Lower leg skin (tissue), 4 donors: Measurements from ENCODE around the gene C19orf67. TPM values are rescaled to one million over a fixed set of nuclear protein-coding genes. Genes with fewer than 3 reads are reported as not detected.

Source experiments
- DNase-seq, 2 donors: peaks; one replicate each; pipeline ENCODE4 v3.0.0-alpha.2; 2019; ENCODE audit warnings: low spot score in 2 of 2
- H3K4me3 ChIP-seq: fragments of 200-600 bp; sonication (generic); 2 replicates; pipeline ENCODE4 v1.5.1; 2017; ENCODE audit warnings: mild to moderate bottlenecking, low read depth; ENCODE audit not compliant: poor library complexity, severe bottlenecking
- CTCF ChIP-seq, 3 donors: fragments of 450-650 bp; IDR thresholded peaks; one replicate each; pipeline ENCODE4 v1.5.1; 2016; ENCODE audit warnings: antibody characterized with exemption in 3 of 3, mild to moderate bottlenecking in 3 of 3, moderate library complexity in 2 of 3
- POLR2A ChIP-seq, 2 donors: fragments of 450-650 bp; IDR thresholded peaks; one replicate each; pipeline ENCODE4 v1.6.1; 2016 to 2017; ENCODE audit warnings: antibody characterized with exemption in 2 of 2, mild to moderate bottlenecking in 1 of 2, moderate library complexity in 1 of 2
- WGBS, 2 donors: methylation state at CpG; one replicate each; pipeline ENCODE4 v1.1.5; 2018; 5-methylcytosine and 5-hydroxymethylcytosine counted together
- intact Hi-C: fragments of 100-400 bp; cut with DNase I; formaldehyde crosslinking; loops from one replicate; pipeline ENCODE4 v1.15.0; 2023; ENCODE audit warnings: low total_unique reads
- total RNA-seq, 4 donors: library from RNA; depleted of rRNA; stranded (reverse); fragments of >200 nt; gene quantifications; one replicate each; pipeline ENCODE4 v1.1.0, GENCODE V29; 2016

Gene C19orf67
- total RNA-seq, 4 donors from 2014 or later = not detected

GRCh38 chr19:14086098-14086497 lies 515 bp upstream of the C19orf67 start:
- H3K4me3 ChIP-seq = no peak overlapping the region
- TF ChIP-seq CTCF (IDR thresholded peaks at IDR 0.05) = no peak
- TF ChIP-seq POLR2A (IDR thresholded peaks at IDR 0.05) = no peak
- 90 to 91% methylated on average over 5 of the region's 5 CpGs for WGBS, 2 donors
- intact Hi-C loops = no loop called here
- DNase-seq = no peak

GRCh38 chr19:14082675-14082960 lies 3.0 kb downstream of the C19orf67 start:
- TF ChIP-seq CTCF (IDR thresholded peaks at IDR 0.05) = no peak
- no peak for TF ChIP-seq POLR2A (IDR thresholded peaks at IDR 0.05)

GRCh38 chr19:14081797-14082674 lies 3.5 kb downstream of the C19orf67 start:
- DNase-seq = peak in 1 of 2 donors; percentile 50
- intact Hi-C loops = no loop called here
- H3K4me3 ChIP-seq = peak overlapping the region; percentile 70
- TF ChIP-seq POLR2A (IDR thresholded peaks at IDR 0.05) = no peak
- no peak for TF ChIP-seq CTCF (IDR thresholded peaks at IDR 0.05)
- WGBS, 2 donors = 18 to 23% methylated on average over 21 to 24 of the region's 24 CpGs

More at GRCh38 chr19:14082675-14082960, 3.0 kb downstream of the C19orf67 start:
- 0 to 15% methylated on average over 1 of the region's 1 CpG for WGBS, 2 donors
- intact Hi-C loops = no loop called here
- no peak overlapping the region for H3K4me3 ChIP-seq
- DNase-seq = no peak

GRCh38 chr19:14080887-14081796 lies 4.4 kb downstream of the C19orf67 start:
- intact Hi-C loops = no loop called here
- peak; percentile 99 to 100 for DNase-seq
- peak overlapping the region; percentile 70 for H3K4me3 ChIP-seq
- TF ChIP-seq CTCF (IDR thresholded peaks at IDR 0.05) = peak in 1 of 3 donors; percentile 14
- no peak for TF ChIP-seq POLR2A (IDR thresholded peaks at IDR 0.05)
- WGBS, 2 donors = 0% methylated on average over 50 of the region's 50 CpGs

GRCh38 chr19:14078411-14078810 lies 7.2 kb downstream of the C19orf67 start:
- no peak overlapping the region for H3K4me3 ChIP-seq
- no peak for DNase-seq
- 43 to 65% methylated on average over 2 of the region's 2 CpGs for WGBS, 2 donors
- no peak for TF ChIP-seq POLR2A (IDR thresholded peaks at IDR 0.05)
- TF ChIP-seq CTCF (IDR thresholded peaks at IDR 0.05) = no peak
- intact Hi-C loops = no loop called here
